Endothelial cell of hepatic sinusoid (primary cell): ENCODE results near the gene CIRBP.

Experiments
- in situ Hi-C: cut with HindIII; loops from 2 replicates; pipeline ENCODE4 v1.10.0; 2017; ENCODE audit warnings: low sequenced_read_pairs

CIRBP gene

GRCh38 chr19:1322198-1322981 lies 53.3 kb downstream of the CIRBP start:
- in situ Hi-C loops: loop anchor here (5.0 kb wide), 3 partner anchors 40 to 75 kb away; no protein-coding TSS in a partner anchor

- in situ Hi-C loops: loop anchor here (5.0 kb wide), 3 partner anchors 42 to 73 kb away; no protein-coding TSS in a partner anchor
Measured at GRCh38 chr19:1324249-1324805, 55.2 kb downstream of the CIRBP start.
